Activated naive CD8-positive, alpha-beta T cell treated with anti-CD3 and anti-CD28 coated beads, Interleukin-2, amount 50 U/mL, for 24 hours (primary cell): ENCODE data around the gene RASSF5.

Experiments
- ATAC-seq: fragments of 150-1000 bp; cut with Tn5 transposase; one replicate; pipeline ENCODE4 v1.10.0; 2021
- DNase-seq: peaks from one replicate; pipeline ENCODE4 v3.0.0; 2021
- H3K27ac Mint-ChIP-seq: one replicate; pipeline ENCODE4 v1.8.0; 2021; ENCODE audit warnings: mild to moderate bottlenecking, mixed read lengths
- H3K27me3 Mint-ChIP-seq: one replicate; pipeline ENCODE4 v1.8.0; 2021; ENCODE audit warnings: mixed read lengths
- H3K36me3 Mint-ChIP-seq: one replicate; pipeline ENCODE4 v1.8.0; 2021; ENCODE audit warnings: low read depth, mixed read lengths
- H3K4me1 Mint-ChIP-seq: one replicate; pipeline ENCODE4 v1.8.0; 2021; ENCODE audit warnings: mixed read lengths
- H3K4me3 Mint-ChIP-seq: one replicate; pipeline ENCODE4 v1.8.0; 2021; ENCODE audit warnings: mild to moderate bottlenecking, moderate library complexity, mixed read lengths
- H3K9me3 Mint-ChIP-seq: one replicate; pipeline ENCODE4 v1.8.0; 2021; ENCODE audit warnings: mixed read lengths

RASSF5 gene

GRCh38 chr1:206498685-206499084, 8.6 kb upstream of the RASSF5 start:
- Mint-ChIP-seq H3K4me3 (no peak overlapping the region), H3K36me3 (peaks cover 12% of the 10 kb centered on the region), H3K27me3 (no peaks in the 10 kb centered on the region), H3K9me3 (no peaks in the 10 kb centered on the region), H3K4me1 (peaks cover 51% of the 10 kb centered on the region), H3K27ac (no peak overlapping the region)
- ATAC-seq, result no peak
- no peak for DNase-seq

- Mint-ChIP-seq H3K27me3 (no peaks in the 10 kb centered on the region), H3K27ac (no peak overlapping the region), H3K36me3 (peaks cover 9% of the 10 kb centered on the region), H3K4me1 (peaks cover 62% of the 10 kb centered on the region), H3K4me3 (no peak overlapping the region), H3K9me3 (no peaks in the 10 kb centered on the region)
- no peak for DNase-seq
- ATAC-seq, result no peak
Measured at GRCh38 chr1:206500046-206500445, 7.3 kb upstream of the RASSF5 start.

- no peaks in the 10 kb centered on the region for H3K9me3 Mint-ChIP-seq
- ATAC-seq (no peak), DNase-seq (no peak)
- H3K27me3 Mint-ChIP-seq, result no peaks in the 10 kb centered on the region
- H3K4me3 Mint-ChIP-seq, result no peak overlapping the region
- H3K27ac Mint-ChIP-seq, result no peak overlapping the region
- H3K36me3 Mint-ChIP-seq, result peaks cover 2% of the 10 kb centered on the region
- H3K4me1 Mint-ChIP-seq, result peaks cover 63% of the 10 kb centered on the region
Measured at GRCh38 chr1:206501881-206502280, 5.5 kb upstream of the RASSF5 start.

GRCh38 chr1:206502403-206502802, 4.9 kb upstream of the RASSF5 start:
- Mint-ChIP-seq H3K4me3 (no peak overlapping the region), H3K4me1 (peaks cover 60% of the 10 kb centered on the region), H3K36me3 (no peaks in the 10 kb centered on the region), H3K9me3 (no peaks in the 10 kb centered on the region), H3K27me3 (no peaks in the 10 kb centered on the region), H3K27ac (no peak overlapping the region)
- DNase-seq (no peak), ATAC-seq (no peak)

GRCh38 chr1:206502812-206503211, 4.5 kb upstream of the RASSF5 start:
- no peak for ATAC-seq
- peaks cover 60% of the 10 kb centered on the region for H3K4me1 Mint-ChIP-seq
- no peak overlapping the region for H3K27ac Mint-ChIP-seq
- H3K36me3 Mint-ChIP-seq, result no peaks in the 10 kb centered on the region
- DNase-seq, result no peak
- no peaks in the 10 kb centered on the region for H3K9me3 Mint-ChIP-seq
- no peaks in the 10 kb centered on the region for H3K27me3 Mint-ChIP-seq
- no peak overlapping the region for H3K4me3 Mint-ChIP-seq

- peak overlapping the region; percentile 69 for H3K27ac Mint-ChIP-seq
- peak overlapping the region; percentile 37 for H3K4me3 Mint-ChIP-seq
- ATAC-seq (peak; percentile 90), DNase-seq (peak; percentile 74)
- H3K36me3 Mint-ChIP-seq, result no peaks in the 10 kb centered on the region
- H3K4me1 Mint-ChIP-seq, result peaks cover 70% of the 10 kb centered on the region
- H3K9me3 Mint-ChIP-seq, result no peaks in the 10 kb centered on the region
- H3K27me3 Mint-ChIP-seq, result peaks cover 10% of the 10 kb centered on the region
Measured at GRCh38 chr1:206503591-206504362, 3.6 kb upstream of the RASSF5 start.

- peak overlapping the region; percentile 37 for H3K4me3 Mint-ChIP-seq
- DNase-seq, result no peak
- peaks cover 74% of the 10 kb centered on the region for H3K4me1 Mint-ChIP-seq
- peaks cover 15% of the 10 kb centered on the region for H3K27me3 Mint-ChIP-seq
- ATAC-seq, result no peak
- H3K27ac Mint-ChIP-seq, result peak overlapping the region; percentile 69
- no peaks in the 10 kb centered on the region for H3K9me3 Mint-ChIP-seq
- no peaks in the 10 kb centered on the region for H3K36me3 Mint-ChIP-seq
Measured at GRCh38 chr1:206504363-206504713, 3.0 kb upstream of the RASSF5 start.

GRCh38 chr1:206505702-206506355, 1.5 kb upstream of the RASSF5 start:
- ATAC-seq (no peak), DNase-seq (no peak)
- Mint-ChIP-seq H3K4me3 (peak overlapping the region; percentile 63), H3K36me3 (no peaks in the 10 kb centered on the region), H3K9me3 (no peaks in the 10 kb centered on the region), H3K27me3 (peaks cover 29% of the 10 kb centered on the region), H3K27ac (no peak overlapping the region), H3K4me1 (peaks cover 74% of the 10 kb centered on the region)

GRCh38 chr1:206506405-206507283, 687 bp upstream of the RASSF5 start:
- ATAC-seq, result peak; percentile 0
- Mint-ChIP-seq H3K4me1 (peaks cover 66% of the 10 kb centered on the region), H3K36me3 (no peaks in the 10 kb centered on the region), H3K9me3 (no peaks in the 10 kb centered on the region), H3K27ac (peak overlapping the region; percentile 55), H3K4me3 (peak overlapping the region; percentile 63), H3K27me3 (peaks cover 30% of the 10 kb centered on the region)
- DNase-seq, result peak; percentile 47

GRCh38 chr1:206508130-206508889, 979 bp downstream of the RASSF5 start:
- no peaks in the 10 kb centered on the region for H3K9me3 Mint-ChIP-seq
- no peak for ATAC-seq
- no peak overlapping the region for H3K27ac Mint-ChIP-seq
- peaks cover 49% of the 10 kb centered on the region for H3K4me1 Mint-ChIP-seq
- H3K36me3 Mint-ChIP-seq, result no peaks in the 10 kb centered on the region
- no peak for DNase-seq
- H3K4me3 Mint-ChIP-seq, result peak overlapping the region; percentile 71
- peaks cover 37% of the 10 kb centered on the region for H3K27me3 Mint-ChIP-seq

- peaks cover 37% of the 10 kb centered on the region for H3K27me3 Mint-ChIP-seq
- peak overlapping the region; percentile 71 for H3K4me3 Mint-ChIP-seq
- DNase-seq (no peak), ATAC-seq (no peak)
- no peaks in the 10 kb centered on the region for H3K36me3 Mint-ChIP-seq
- no peaks in the 10 kb centered on the region for H3K9me3 Mint-ChIP-seq
- no peak overlapping the region for H3K27ac Mint-ChIP-seq
- H3K4me1 Mint-ChIP-seq, result peaks cover 43% of the 10 kb centered on the region
Measured at GRCh38 chr1:206508956-206509355, 1.6 kb downstream of the RASSF5 start.

- Mint-ChIP-seq H3K27ac (no peak overlapping the region), H3K9me3 (no peaks in the 10 kb centered on the region), H3K36me3 (no peaks in the 10 kb centered on the region), H3K4me1 (peaks cover 35% of the 10 kb centered on the region), H3K27me3 (peaks cover 37% of the 10 kb centered on the region), H3K4me3 (no peak overlapping the region)
- ATAC-seq (no peak), DNase-seq (no peak)
Measured at GRCh38 chr1:206509612-206510257, 2.4 kb downstream of the RASSF5 start.

GRCh38 chr1:206510371-206510770, 3.0 kb downstream of the RASSF5 start:
- no peak for ATAC-seq
- DNase-seq, result no peak
- no peak overlapping the region for H3K27ac Mint-ChIP-seq
- no peak overlapping the region for H3K4me3 Mint-ChIP-seq
- peaks cover 37% of the 10 kb centered on the region for H3K27me3 Mint-ChIP-seq
- no peaks in the 10 kb centered on the region for H3K9me3 Mint-ChIP-seq
- H3K4me1 Mint-ChIP-seq, result peaks cover 29% of the 10 kb centered on the region
- H3K36me3 Mint-ChIP-seq, result no peaks in the 10 kb centered on the region
